ENCODE results near the gene GRIN2C. TPM values are rescaled to one million over a fixed set of nuclear protein-coding genes. Genes with fewer than 3 reads are reported as not detected.
"Not testable (repeated sequence)": the region's sequence is repeated elsewhere in the genome, so short reads cannot be mapped to it uniquely, and the experiment has no call there.

The GRIN2C gene
- 0.03 TPM for polyA plus RNA-seq (2013, experiment 1 of 2)
- 0.03 TPM for polyA plus RNA-seq (2013, experiment 2 of 2)

DNA sequence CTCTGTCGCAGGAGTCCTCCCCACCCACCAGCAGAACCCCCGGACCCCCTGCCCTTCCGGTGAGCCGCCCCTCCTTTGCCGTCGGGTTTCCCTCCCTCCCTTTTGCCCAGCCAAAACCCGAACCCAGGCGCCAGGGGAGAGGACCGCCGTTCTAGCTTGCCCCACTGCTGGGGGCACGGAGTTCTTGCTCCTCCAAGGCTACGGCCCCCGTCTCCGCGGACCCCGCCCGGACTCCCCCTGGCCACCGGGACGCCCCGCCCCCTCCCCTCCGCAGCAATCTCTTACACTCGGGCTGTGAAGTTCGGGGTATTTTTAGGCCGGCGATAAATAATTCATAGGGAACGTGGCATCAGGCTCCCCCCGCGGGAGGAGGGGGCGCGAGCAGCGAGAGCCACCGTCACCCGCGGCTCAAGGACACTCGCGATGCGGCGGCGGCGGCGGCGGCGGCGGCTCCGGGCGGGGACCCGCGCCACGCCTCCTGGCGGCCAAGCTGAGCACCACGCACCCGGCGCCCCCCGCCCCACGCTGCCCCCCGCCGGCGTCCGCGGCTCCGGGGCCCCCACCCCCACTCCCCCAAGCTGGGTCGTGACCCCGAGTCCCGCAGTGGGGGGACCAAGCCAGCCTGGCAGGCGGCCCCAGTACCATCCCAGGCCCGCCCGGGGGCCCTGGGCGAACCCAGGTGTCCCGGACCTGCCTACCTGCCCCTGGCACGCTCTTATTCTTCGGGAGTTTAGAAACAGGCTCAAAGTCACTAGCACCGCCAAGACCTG, at the start of gene GRIN2C:
TSS of gene GRIN2C (minus strand) at position 427 of the 770 bp plus-strand sequence. CDS start 4,793 bp downstream, outside the sequence.
- WGBS, 2 donors (ENCODE audit: extremely low coverage in 2 of 2, insufficient read length in 2 of 2, insufficient replicate concordance in 1 of 2) = no CpG with 5 or more reads among the region's 72 CpGs
- Histone ChIP-seq H2BK12ac (ENCODE audit: low read length) (no peak within 1 kb of the TSS), H4K91ac (ENCODE audit: low read depth, low read length, poor library complexity) (no peak within 1 kb of the TSS), H3K36me3 (replicated peaks in 1 of 2; ENCODE audit: control insufficient read depth in 2 of 2, insufficient read depth in 2 of 2, low read length in 2 of 2) (peaks cover 2 to 22% of the 10 kb centered on the region in 2 donors), H2BK120ac (ENCODE audit: low read depth, low read length) (no peak within 1 kb of the TSS), H3K79me1 (ENCODE audit: low read depth, low read length) (no peaks in the 10 kb centered on the region), H3K4me2 (ENCODE audit: insufficient read depth, low read length, poor library complexity, severe bottlenecking) (peak within 1 kb of the TSS; percentile 71), H2BK5ac (ENCODE audit: low read length) (no peak within 1 kb of the TSS), H2BK15ac (ENCODE audit: low read length) (peak within 1 kb of the TSS; percentile 33), H3K27me3 (ENCODE audit: control insufficient read depth in 3 of 3, insufficient read depth in 3 of 3, low read depth in 1 of 3, low read length in 3 of 3) (peaks cover 31 to 67% (median 60%) of the 10 kb centered on the region in 3 experiments), H3K27ac (replicated peaks; ENCODE audit: low read length) (no peak within 1 kb of the TSS), H4K8ac (ENCODE audit: low read depth, low read length) (no peak within 1 kb of the TSS), H3K23ac (ENCODE audit: low read depth, low read length, poor library complexity) (peak within 1 kb of the TSS; percentile 89), H3K4me1 (ENCODE audit: control insufficient read depth in 2 of 2, insufficient read depth in 1 of 2, low read depth in 1 of 2, low read length in 2 of 2) (peaks cover 2 to 3% of the 10 kb centered on the region in 2 donors), H3K4ac (ENCODE audit: low read length) (no peak within 1 kb of the TSS), H3K9ac (ENCODE audit: low read depth, low read length, poor library complexity) (no peak within 1 kb of the TSS), H2AK5ac (ENCODE audit: low read depth, low read length) (peak within 1 kb of the TSS; percentile 70), H3K4me3 (ENCODE audit: low read length in 2 of 2) (peak within 1 kb of the TSS; percentile 22 to 53), H3K9me3 (replicated peaks in 1 of 2; ENCODE audit: control insufficient read depth in 2 of 2, insufficient read depth in 1 of 2, low read depth in 1 of 2, low read length in 2 of 2) (no peaks in the 10 kb centered on the region), H3K14ac (ENCODE audit: low read length) (no peak within 1 kb of the TSS), H2AFZ (ENCODE audit: low read length) (peak within 1 kb of the TSS; percentile 74), H3K18ac (ENCODE audit: low read length) (peak within 1 kb of the TSS; percentile 83)
- DNase-seq (ENCODE audit: low spot score) = no peak

DNA sequence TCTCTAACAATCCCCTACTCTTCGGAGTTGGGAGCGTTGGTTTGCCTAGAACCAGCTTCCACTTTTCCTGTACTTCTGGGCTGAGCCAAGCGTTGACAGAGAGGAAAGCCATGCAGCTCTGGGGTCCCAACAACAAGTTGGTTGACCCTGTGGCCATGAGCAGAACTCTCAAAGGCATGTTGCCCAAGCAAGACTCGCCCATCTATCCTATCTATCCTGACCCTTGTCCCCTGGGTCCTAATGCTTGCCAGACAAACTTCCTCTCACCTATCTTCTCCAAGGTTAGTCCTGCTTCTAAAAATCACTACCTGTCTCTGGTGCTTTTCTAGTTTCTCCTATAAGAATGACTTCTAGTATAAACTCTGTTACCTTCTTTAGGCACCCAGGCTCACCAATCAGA, 49.4 kb upstream of the GRIN2C start:
- H3K4me1 ChIP-seq (ENCODE audit: control insufficient read depth in 2 of 2, insufficient read depth in 1 of 2, low read depth in 1 of 2, low read length in 2 of 2); H4K8ac ChIP-seq (ENCODE audit: low read depth, low read length); H2BK12ac ChIP-seq (ENCODE audit: low read length); H3K9me3 ChIP-seq (replicated peaks in 1 of 2; ENCODE audit: control insufficient read depth in 2 of 2, insufficient read depth in 1 of 2, low read depth in 1 of 2, low read length in 2 of 2); H3K27ac ChIP-seq (replicated peaks; ENCODE audit: low read length); H3K79me1 ChIP-seq (ENCODE audit: low read depth, low read length); H3K4me2 ChIP-seq (ENCODE audit: insufficient read depth, low read length, poor library complexity, severe bottlenecking); H4K91ac ChIP-seq (ENCODE audit: low read depth, low read length, poor library complexity); H2BK120ac ChIP-seq (ENCODE audit: low read depth, low read length); H3K4ac ChIP-seq (ENCODE audit: low read length); H3K4me3 ChIP-seq (ENCODE audit: low read length in 2 of 2); H2BK15ac ChIP-seq (ENCODE audit: low read length); H2AK5ac ChIP-seq (ENCODE audit: low read depth, low read length); H3K14ac ChIP-seq (ENCODE audit: low read length); H2AFZ ChIP-seq (ENCODE audit: low read length); H3K18ac ChIP-seq (ENCODE audit: low read length); H3K23ac ChIP-seq (ENCODE audit: low read depth, low read length, poor library complexity); H3K27me3 ChIP-seq (ENCODE audit: control insufficient read depth in 3 of 3, insufficient read depth in 3 of 3, low read depth in 1 of 3, low read length in 3 of 3); DNase-seq (ENCODE audit: low spot score); H2BK5ac ChIP-seq (ENCODE audit: low read length); H3K9ac ChIP-seq (ENCODE audit: low read depth, low read length, poor library complexity); H3K36me3 ChIP-seq (replicated peaks in 1 of 2; ENCODE audit: control insufficient read depth in 2 of 2, insufficient read depth in 2 of 2, low read length in 2 of 2): not testable (repeated sequence)
- WGBS, 2 donors (ENCODE audit: extremely low coverage in 2 of 2, insufficient read length in 2 of 2, insufficient replicate concordance in 1 of 2) = no CpG with 5 or more reads among the region's 4 CpGs

DNA sequence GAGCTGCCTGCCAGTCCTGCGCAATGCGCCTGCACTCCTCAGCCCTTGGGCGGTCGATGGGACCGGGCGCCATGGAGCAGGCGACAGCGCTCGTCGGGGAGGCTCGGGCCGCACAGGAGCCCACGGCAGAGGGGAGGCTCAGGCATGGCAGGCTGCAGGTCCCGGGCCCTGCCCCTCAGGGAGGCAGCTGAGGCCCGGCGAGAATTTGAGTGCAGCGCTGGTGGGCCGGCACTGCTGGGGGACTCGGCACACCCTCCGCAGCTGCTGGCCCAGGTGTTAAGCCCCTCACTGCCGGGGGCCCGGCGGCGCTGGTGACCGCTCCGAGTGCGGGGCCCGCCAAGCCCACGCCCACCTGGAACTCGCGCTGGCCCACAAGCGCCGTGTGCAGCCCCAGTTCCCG, 47.3 kb upstream of the GRIN2C start:
- H4K91ac ChIP-seq (ENCODE audit: low read depth, low read length, poor library complexity) = no peak overlapping the region
- no peak overlapping the region for H3K27ac ChIP-seq (replicated peaks; ENCODE audit: low read length)
- H3K9ac ChIP-seq (ENCODE audit: low read depth, low read length, poor library complexity) = no peak overlapping the region
- H3K23ac ChIP-seq (ENCODE audit: low read depth, low read length, poor library complexity) = no peak overlapping the region
- no peak overlapping the region for H2BK15ac ChIP-seq (ENCODE audit: low read length)
- no peak overlapping the region for H3K14ac ChIP-seq (ENCODE audit: low read length)
- no peak overlapping the region for H2BK5ac ChIP-seq (ENCODE audit: low read length)
- WGBS, 2 donors (ENCODE audit: extremely low coverage in 2 of 2, insufficient read length in 2 of 2, insufficient replicate concordance in 1 of 2) = no CpG with 5 or more reads among the region's 34 CpGs
- H3K18ac ChIP-seq (ENCODE audit: low read length) = no peak overlapping the region
- no peaks in the 10 kb centered on the region for H3K36me3 ChIP-seq (replicated peaks in 1 of 2; ENCODE audit: control insufficient read depth in 2 of 2, insufficient read depth in 2 of 2, low read length in 2 of 2)
- no peak overlapping the region for H3K4me3 ChIP-seq (ENCODE audit: low read length in 2 of 2)
- H2AFZ ChIP-seq (ENCODE audit: low read length) = no peak overlapping the region
- H3K79me1 ChIP-seq (ENCODE audit: low read depth, low read length) = no peaks in the 10 kb centered on the region
- H2AK5ac ChIP-seq (ENCODE audit: low read depth, low read length) = no peak overlapping the region
- H3K4me1 ChIP-seq (ENCODE audit: control insufficient read depth in 2 of 2, insufficient read depth in 1 of 2, low read depth in 1 of 2, low read length in 2 of 2) = no peaks in the 10 kb centered on the region
- H3K4me2 ChIP-seq (ENCODE audit: insufficient read depth, low read length, poor library complexity, severe bottlenecking) = no peak overlapping the region
- H2BK120ac ChIP-seq (ENCODE audit: low read depth, low read length) = no peak overlapping the region
- no peak overlapping the region for H4K8ac ChIP-seq (ENCODE audit: low read depth, low read length)
- no peak overlapping the region for H2BK12ac ChIP-seq (ENCODE audit: low read length)
- DNase-seq (ENCODE audit: low spot score) = no peak
- no peaks in the 10 kb centered on the region for H3K9me3 ChIP-seq (replicated peaks in 1 of 2; ENCODE audit: control insufficient read depth in 2 of 2, insufficient read depth in 1 of 2, low read depth in 1 of 2, low read length in 2 of 2)
- H3K4ac ChIP-seq (ENCODE audit: low read length) = no peak overlapping the region
- peaks cover 0 to 6% (median 3%) of the 10 kb centered on the region in 3 experiments for H3K27me3 ChIP-seq (ENCODE audit: control insufficient read depth in 3 of 3, insufficient read depth in 3 of 3, low read depth in 1 of 3, low read length in 3 of 3)

DNA sequence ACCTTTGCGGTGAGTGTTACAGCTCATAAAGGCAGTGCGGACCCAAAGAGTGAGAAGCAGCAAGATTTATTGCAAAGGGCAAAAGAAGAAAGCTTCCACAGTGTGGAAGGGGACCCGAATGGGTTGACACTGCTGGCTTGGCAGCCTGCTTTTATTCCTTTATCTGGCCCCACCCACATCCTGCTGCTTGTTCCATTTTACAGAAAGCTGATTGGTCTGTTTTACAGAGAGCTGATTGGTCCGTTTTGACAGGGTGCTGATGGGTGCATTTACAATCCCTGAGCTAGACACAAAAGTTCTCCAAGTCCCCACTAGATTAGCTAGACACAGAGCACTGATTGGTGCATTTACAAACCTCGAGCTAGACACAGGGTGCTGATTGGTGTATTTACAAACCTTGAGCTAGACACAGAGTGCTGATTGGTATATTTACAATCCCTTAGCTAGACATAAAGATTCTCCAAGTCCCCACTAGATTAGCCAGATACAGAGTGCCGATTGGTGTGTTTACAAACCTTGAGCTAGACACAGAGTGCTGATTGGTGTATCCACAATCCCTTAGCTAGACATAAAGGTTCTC, 46.6 kb upstream of the GRIN2C start:
- not testable (repeated sequence) for H2BK12ac ChIP-seq (ENCODE audit: low read length); H4K8ac ChIP-seq (ENCODE audit: low read depth, low read length); H3K9ac ChIP-seq (ENCODE audit: low read depth, low read length, poor library complexity); H3K79me1 ChIP-seq (ENCODE audit: low read depth, low read length); H3K27ac ChIP-seq (replicated peaks; ENCODE audit: low read length); H3K36me3 ChIP-seq (replicated peaks in 1 of 2; ENCODE audit: control insufficient read depth in 2 of 2, insufficient read depth in 2 of 2, low read length in 2 of 2); H3K4me2 ChIP-seq (ENCODE audit: insufficient read depth, low read length, poor library complexity, severe bottlenecking); H3K14ac ChIP-seq (ENCODE audit: low read length); H3K4me3 ChIP-seq (ENCODE audit: low read length in 2 of 2); H2AK5ac ChIP-seq (ENCODE audit: low read depth, low read length); DNase-seq (ENCODE audit: low spot score); H4K91ac ChIP-seq (ENCODE audit: low read depth, low read length, poor library complexity); H3K23ac ChIP-seq (ENCODE audit: low read depth, low read length, poor library complexity); H3K4me1 ChIP-seq (ENCODE audit: control insufficient read depth in 2 of 2, insufficient read depth in 1 of 2, low read depth in 1 of 2, low read length in 2 of 2); H2BK5ac ChIP-seq (ENCODE audit: low read length); H3K9me3 ChIP-seq (replicated peaks in 1 of 2; ENCODE audit: control insufficient read depth in 2 of 2, insufficient read depth in 1 of 2, low read depth in 1 of 2, low read length in 2 of 2); H3K4ac ChIP-seq (ENCODE audit: low read length); H2BK120ac ChIP-seq (ENCODE audit: low read depth, low read length); H3K18ac ChIP-seq (ENCODE audit: low read length); H2BK15ac ChIP-seq (ENCODE audit: low read length)
- H3K27me3 ChIP-seq (ENCODE audit: control insufficient read depth in 3 of 3, insufficient read depth in 3 of 3, low read depth in 1 of 3, low read length in 3 of 3) = peaks cover 0 to 13% (median 3%) of the 10 kb centered on the region in 3 experiments
- WGBS, 2 donors (ENCODE audit: extremely low coverage in 2 of 2, insufficient read length in 2 of 2, insufficient replicate concordance in 1 of 2) = no CpG with 5 or more reads among the region's 6 CpGs
- H2AFZ ChIP-seq (ENCODE audit: low read length) = peak overlapping the region; percentile 35

Measured in neuronal stem cell (in vitro differentiated cells).